H9 (cell line): ENCODE results near the gene JARID2. TPM values are rescaled to one million over a fixed set of nuclear protein-coding genes. Genes with fewer than 3 reads are reported as not detected.

Experiments
- DNase-seq: peaks from one replicate; pipeline ENCODE4 v3.0.0-alpha.2; 2017
- H2AFZ ChIP-seq: one replicate; pipeline ENCODE4 v1.6.1; 2013; ENCODE audit warnings: mild to moderate bottlenecking, low read length, control low read depth, moderate library complexity
- H2AK5ac ChIP-seq: 2 replicates; pipeline ENCODE4 v1.6.1; 2013; ENCODE audit warnings: low read length, control low read depth, mixed read lengths; ENCODE audit not compliant: insufficient read length
- H2BK120ac ChIP-seq: one replicate; pipeline ENCODE4 v1.6.1; 2013; ENCODE audit warnings: low read depth, mild to moderate bottlenecking, low read length, control low read depth, inconsistent platforms; ENCODE audit not compliant: poor library complexity, severe bottlenecking
- H2BK12ac ChIP-seq: 2 replicates; pipeline ENCODE4 v1.6.1; 2013; ENCODE audit warnings: low read length, control low read depth, mixed read lengths, low read depth; ENCODE audit not compliant: insufficient read length
- H2BK15ac ChIP-seq: 2 replicates; pipeline ENCODE4 v1.6.1; 2013; ENCODE audit warnings: low read depth, low read length, control low read depth
- H2BK20ac ChIP-seq: one replicate; pipeline ENCODE4 v1.6.1; 2013; ENCODE audit warnings: low read depth, mild to moderate bottlenecking, low read length, control low read depth, inconsistent platforms; ENCODE audit not compliant: poor library complexity, severe bottlenecking
- H2BK5ac ChIP-seq: 2 replicates; pipeline ENCODE4 v1.6.1; 2013; ENCODE audit warnings: low read length, control low read depth, mixed read lengths; ENCODE audit not compliant: insufficient read length
- H3K14ac ChIP-seq: 2 replicates; pipeline ENCODE4 v1.6.1; 2013; ENCODE audit warnings: low read length, control low read depth; ENCODE audit not compliant: insufficient read depth
- H3K18ac ChIP-seq: 2 replicates; pipeline ENCODE4 v1.6.1; 2013; ENCODE audit warnings: low read depth, mild to moderate bottlenecking, mixed read lengths, low read length, control low read depth; ENCODE audit not compliant: insufficient read length
- H3K23ac ChIP-seq: 2 replicates; pipeline ENCODE4 v1.6.1; 2013; ENCODE audit warnings: low read length, control low read depth, mixed read lengths, low read depth; ENCODE audit not compliant: insufficient read length
- H3K23me2 ChIP-seq: 2 replicates; pipeline ENCODE4 v1.6.1; 2013; ENCODE audit warnings: low read depth, mild to moderate bottlenecking, mixed read lengths, low read length, control low read depth; ENCODE audit not compliant: insufficient read length, poor library complexity, severe bottlenecking
- H3K27ac ChIP-seq: 2 replicates; pipeline ENCODE4 v1.5.1; 2013; ENCODE audit warnings: low read length, control low read depth, mixed read lengths, low read depth; ENCODE audit not compliant: insufficient read length
- H3K27me3 ChIP-seq: 2 replicates; pipeline ENCODE4 v1.6.1; 2013; ENCODE audit warnings: low read length, control low read depth, inconsistent platforms; ENCODE audit not compliant: insufficient read depth
- H3K4ac ChIP-seq: 2 replicates; pipeline ENCODE4 v1.6.1; 2013; ENCODE audit warnings: low read depth, mild to moderate bottlenecking, control low read depth, inconsistent platforms, low read length, moderate library complexity
- H3K4me1 ChIP-seq: 2 replicates; pipeline ENCODE4 v1.6.1; 2013; ENCODE audit warnings: low read length, control low read depth, inconsistent platforms; ENCODE audit not compliant: insufficient read depth
- H3K4me2 ChIP-seq: 2 replicates; pipeline ENCODE4 v1.6.1; 2013; ENCODE audit warnings: low read length, control low read depth, mixed read lengths; ENCODE audit not compliant: insufficient read length, insufficient read depth
- H3K56ac ChIP-seq: 2 replicates; pipeline ENCODE4 v1.6.1; 2013; ENCODE audit warnings: low read depth, mild to moderate bottlenecking, mixed read lengths, low read length, control low read depth; ENCODE audit not compliant: insufficient read length
- H3K79me1 ChIP-seq: 2 replicates; pipeline ENCODE4 v1.6.1; 2013; ENCODE audit warnings: low read depth, mild to moderate bottlenecking, moderate library complexity, low read length, control low read depth, inconsistent platforms; ENCODE audit not compliant: insufficient read depth, poor library complexity, severe bottlenecking
- H3K79me2 ChIP-seq: 2 replicates; pipeline ENCODE4 v1.6.1; 2013; ENCODE audit warnings: low read length, control low read depth, inconsistent platforms; ENCODE audit not compliant: insufficient read depth
- H3K9ac ChIP-seq: 2 replicates; pipeline ENCODE4 v1.6.1; 2013; ENCODE audit warnings: low read length, control low read depth, mixed read lengths; ENCODE audit not compliant: insufficient read length; ENCODE audit errors: extremely low read depth
- H3K9me3 ChIP-seq: one replicate; pipeline ENCODE4 v1.6.1; 2013; ENCODE audit warnings: low read depth, low read length, inconsistent platforms; ENCODE audit not compliant: control insufficient read depth
- H3T11ph ChIP-seq: one replicate; pipeline ENCODE4 v1.6.1; 2013; ENCODE audit warnings: mild to moderate bottlenecking, low read length, control low read depth, inconsistent platforms
- H4K20me1 ChIP-seq: one replicate; pipeline ENCODE4 v1.6.1; 2013; ENCODE audit not compliant: control insufficient read depth, insufficient read length, insufficient read depth
- H4K5ac ChIP-seq: 2 replicates; pipeline ENCODE4 v1.6.1; 2013; ENCODE audit warnings: low read depth, mild to moderate bottlenecking, mixed read lengths, low read length, control low read depth; ENCODE audit not compliant: insufficient read length
- H4K8ac ChIP-seq: replicated peaks from 2 replicates; pipeline ENCODE4 v1.6.1; 2013; ENCODE audit warnings: low read length, control low read depth, mixed read lengths, low read depth; ENCODE audit not compliant: insufficient read length
- H4K91ac ChIP-seq: 2 replicates; pipeline ENCODE4 v1.6.1; 2013; ENCODE audit warnings: low read depth, mild to moderate bottlenecking, moderate library complexity, mixed read lengths, low read length, control low read depth; ENCODE audit not compliant: insufficient read length
- H3K27ac Mint-ChIP-seq, 3 experiments: 2 replicates in 2 of 3; 3 replicates in 1 of 3; pipeline ENCODE4 v1.8.0; 2020 to 2021; ENCODE audit warnings: mixed read lengths in 3 of 3, mild to moderate bottlenecking in 1 of 3, moderate library complexity in 1 of 3
- H3K27me3 Mint-ChIP-seq: 2 replicates; pipeline ENCODE4 v1.8.0; 2021; ENCODE audit warnings: low read depth, mild to moderate bottlenecking, moderate library complexity, mixed read lengths
- H3K36me3 Mint-ChIP-seq, 3 experiments: 2 replicates in 2 of 3; 3 replicates in 1 of 3; pipeline ENCODE4 v1.8.0; 2020 to 2021; ENCODE audit warnings: low read depth in 3 of 3, mixed read lengths in 3 of 3; ENCODE audit not compliant: insufficient read depth in 1 of 3
- H3K4me1 Mint-ChIP-seq, 2 experiments: 2 replicates each; pipeline ENCODE4 v1.8.0; 2020; ENCODE audit warnings: mixed read lengths in 2 of 2
- H3K4me3 Mint-ChIP-seq, 2 experiments: 2 replicates in 1 of 2; 3 replicates in 1 of 2; pipeline ENCODE4 v1.8.0; 2020 to 2021; ENCODE audit warnings: mild to moderate bottlenecking in 2 of 2, mixed read lengths in 2 of 2, moderate library complexity in 1 of 2
- H3K9me3 Mint-ChIP-seq, 2 experiments: 2 replicates in 1 of 2; 3 replicates in 1 of 2; pipeline ENCODE4 v1.8.0; 2020; ENCODE audit warnings: mild to moderate bottlenecking in 2 of 2, mixed read lengths in 2 of 2, moderate library complexity in 1 of 2
- WGBS: extraction: QIAGEN DNeasy Blood & Tissue Kit; methylation state at CpG from one replicate; pipeline ENCODE4 v1.1.7; 2013; ENCODE audit warnings: missing lambda C conversion rate, low lambda C conversion rate, mixed read lengths; ENCODE audit not compliant: insufficient read length; ENCODE audit errors: extremely low coverage; 5-methylcytosine and 5-hydroxymethylcytosine counted together
- total RNA-seq: library from RNA; stranded (reverse); gene quantifications from 2 replicates; pipeline ENCODE4 v1.2.1, GENCODE V29; 2021
- TF ChIP-seq, protein P1 (sequence below): fragments of 200-600 bp; sonication (generic); conservative IDR thresholded peaks from 3 replicates; pipeline ENCODE4 v1.8.0; 2021; ENCODE audit warnings: antibody characterized with exemption, mild to moderate bottlenecking

Gene JARID2
- total RNA-seq, 1 experiment from 2014 or later = 174 TPM

DNA sequence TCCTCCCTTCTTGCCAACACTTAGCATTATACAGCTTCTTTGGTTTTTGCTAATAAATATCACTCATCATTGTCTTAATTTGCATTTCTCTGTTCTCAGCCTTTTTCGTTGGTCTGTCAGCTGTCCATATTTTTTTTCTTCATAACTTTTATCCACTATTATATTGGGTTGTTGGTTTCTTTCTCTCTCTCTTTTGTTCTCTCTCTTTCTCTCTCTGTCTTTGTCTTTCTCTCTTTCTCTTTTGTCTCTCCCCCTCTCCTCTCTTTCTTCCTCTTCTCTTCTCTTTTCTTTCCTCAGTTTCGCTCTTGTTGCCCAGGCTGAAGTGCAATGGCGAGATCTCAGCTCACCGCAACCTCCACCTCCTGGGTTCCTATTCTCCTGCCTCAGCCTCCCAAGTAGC is 36.5 kb downstream of the JARID2 start:
- peak overlapping the region in 1 of 3 experiments; percentile 70; a peak in 3 of 7 replicates for H3K27ac Mint-ChIP-seq
- Histone ChIP-seq H3K4me2 (no peak overlapping the region), H3K79me2 (peaks cover 90% of the 10 kb centered on the region)

More for the DNA sequence above, 36.5 kb downstream of the JARID2 start:
- no peak overlapping the region for H3K56ac ChIP-seq
- no peak overlapping the region for H3K4ac ChIP-seq
- TF ChIP-seq, protein P1, sequence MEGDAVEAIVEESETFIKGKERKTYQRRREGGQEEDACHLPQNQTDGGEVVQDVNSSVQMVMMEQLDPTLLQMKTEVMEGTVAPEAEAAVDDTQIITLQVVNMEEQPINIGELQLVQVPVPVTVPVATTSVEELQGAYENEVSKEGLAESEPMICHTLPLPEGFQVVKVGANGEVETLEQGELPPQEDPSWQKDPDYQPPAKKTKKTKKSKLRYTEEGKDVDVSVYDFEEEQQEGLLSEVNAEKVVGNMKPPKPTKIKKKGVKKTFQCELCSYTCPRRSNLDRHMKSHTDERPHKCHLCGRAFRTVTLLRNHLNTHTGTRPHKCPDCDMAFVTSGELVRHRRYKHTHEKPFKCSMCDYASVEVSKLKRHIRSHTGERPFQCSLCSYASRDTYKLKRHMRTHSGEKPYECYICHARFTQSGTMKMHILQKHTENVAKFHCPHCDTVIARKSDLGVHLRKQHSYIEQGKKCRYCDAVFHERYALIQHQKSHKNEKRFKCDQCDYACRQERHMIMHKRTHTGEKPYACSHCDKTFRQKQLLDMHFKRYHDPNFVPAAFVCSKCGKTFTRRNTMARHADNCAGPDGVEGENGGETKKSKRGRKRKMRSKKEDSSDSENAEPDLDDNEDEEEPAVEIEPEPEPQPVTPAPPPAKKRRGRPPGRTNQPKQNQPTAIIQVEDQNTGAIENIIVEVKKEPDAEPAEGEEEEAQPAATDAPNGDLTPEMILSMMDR = no peak
- no peak overlapping the region for H3T11ph ChIP-seq
- H2BK120ac ChIP-seq = no peak overlapping the region
- H3K9me3 Mint-ChIP-seq = no peaks in the 10 kb centered on the region; a peak in 1 of 5 replicates
- H2BK12ac ChIP-seq = no peak overlapping the region
- no peaks in the 10 kb centered on the region for H3K27me3 ChIP-seq
- WGBS = no CpG with 5 or more reads among the region's 4 CpGs
- no peaks in the 10 kb centered on the region for H3K79me1 ChIP-seq
- peaks cover 11% of the 10 kb centered on the region; the same call in 1 of the 2 replicates for H3K4me1 ChIP-seq
- peaks cover 57 to 71% of the 10 kb centered on the region in 2 experiments for H3K4me1 Mint-ChIP-seq
- no peak overlapping the region for H2BK20ac ChIP-seq
- no peak overlapping the region for H2AK5ac ChIP-seq
- no peak overlapping the region for H2BK15ac ChIP-seq
- no peak overlapping the region for H3K4me3 Mint-ChIP-seq
- H3K27me3 Mint-ChIP-seq = no peaks in the 10 kb centered on the region
- no peak overlapping the region for H3K18ac ChIP-seq
- no peak overlapping the region for H2BK5ac ChIP-seq
- H4K20me1 ChIP-seq = no peaks in the 10 kb centered on the region
- H3K9ac ChIP-seq = no peak overlapping the region
- H3K23ac ChIP-seq = no peak overlapping the region
- no peak for DNase-seq
- H3K23me2 ChIP-seq = no peaks in the 10 kb centered on the region
- no peak overlapping the region for H4K5ac ChIP-seq
- no peak overlapping the region for H2AFZ ChIP-seq
- H3K9me3 ChIP-seq = no peaks in the 10 kb centered on the region
- H3K36me3 Mint-ChIP-seq = peaks cover 0 to 11% (median 3%) of the 10 kb centered on the region in 3 experiments; a peak in 4 of 7 replicates
- no peak overlapping the region for H3K14ac ChIP-seq
- no peak overlapping the region for H4K8ac ChIP-seq
- H4K91ac ChIP-seq = no peak overlapping the region
- no peak overlapping the region for H3K27ac ChIP-seq
